Activated CD4-positive, alpha-beta T cell treated with anti-CD3 and anti-CD28 coated beads, Interleukin-2, amount 50 U/mL, for 1 hour (primary cell): ENCODE measurements around the gene GJE1.
"Not testable (repeated sequence)": the region's sequence is repeated elsewhere in the genome, so short reads cannot be mapped to it uniquely, and the experiment has no call there.

Experiments
- DNase-seq: peaks from one replicate; pipeline ENCODE4 v3.0.0-alpha.2; 2020

Gene GJE1, protein sequence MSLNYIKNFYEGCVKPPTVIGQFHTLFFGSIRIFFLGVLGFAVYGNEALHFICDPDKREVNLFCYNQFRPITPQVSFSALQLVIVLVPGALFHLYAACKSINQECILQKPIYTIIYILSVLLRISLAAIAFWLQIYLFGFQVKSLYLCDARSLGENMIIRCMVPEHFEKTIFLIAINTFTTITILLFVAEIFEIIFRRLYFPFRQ

DNA sequence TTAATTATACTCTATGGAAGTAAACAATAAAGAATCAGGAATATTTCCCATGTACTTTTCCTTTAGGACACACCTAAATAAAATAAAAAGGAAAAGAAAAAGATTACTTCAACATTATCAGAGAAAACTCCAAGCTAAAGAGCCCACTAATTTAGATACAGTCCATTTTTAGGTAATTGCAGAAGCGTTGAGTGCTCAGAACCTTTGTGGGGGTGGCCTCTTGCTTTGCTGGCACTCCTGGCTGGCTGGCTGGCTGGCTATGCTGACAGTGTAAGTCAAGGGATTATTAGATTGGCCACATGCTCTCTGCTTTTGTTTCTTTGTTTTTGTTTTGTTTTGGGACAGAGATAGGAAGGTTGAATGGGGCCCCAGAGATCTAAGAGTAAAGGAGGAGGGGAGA is at the start of gene GJE1:
Gene GJE1, plus strand, starts transcription at position 301 of the 400 bp plus-strand sequence. CDS start 234 bp downstream, outside the sequence.
- no peak for DNase-seq

DNA sequence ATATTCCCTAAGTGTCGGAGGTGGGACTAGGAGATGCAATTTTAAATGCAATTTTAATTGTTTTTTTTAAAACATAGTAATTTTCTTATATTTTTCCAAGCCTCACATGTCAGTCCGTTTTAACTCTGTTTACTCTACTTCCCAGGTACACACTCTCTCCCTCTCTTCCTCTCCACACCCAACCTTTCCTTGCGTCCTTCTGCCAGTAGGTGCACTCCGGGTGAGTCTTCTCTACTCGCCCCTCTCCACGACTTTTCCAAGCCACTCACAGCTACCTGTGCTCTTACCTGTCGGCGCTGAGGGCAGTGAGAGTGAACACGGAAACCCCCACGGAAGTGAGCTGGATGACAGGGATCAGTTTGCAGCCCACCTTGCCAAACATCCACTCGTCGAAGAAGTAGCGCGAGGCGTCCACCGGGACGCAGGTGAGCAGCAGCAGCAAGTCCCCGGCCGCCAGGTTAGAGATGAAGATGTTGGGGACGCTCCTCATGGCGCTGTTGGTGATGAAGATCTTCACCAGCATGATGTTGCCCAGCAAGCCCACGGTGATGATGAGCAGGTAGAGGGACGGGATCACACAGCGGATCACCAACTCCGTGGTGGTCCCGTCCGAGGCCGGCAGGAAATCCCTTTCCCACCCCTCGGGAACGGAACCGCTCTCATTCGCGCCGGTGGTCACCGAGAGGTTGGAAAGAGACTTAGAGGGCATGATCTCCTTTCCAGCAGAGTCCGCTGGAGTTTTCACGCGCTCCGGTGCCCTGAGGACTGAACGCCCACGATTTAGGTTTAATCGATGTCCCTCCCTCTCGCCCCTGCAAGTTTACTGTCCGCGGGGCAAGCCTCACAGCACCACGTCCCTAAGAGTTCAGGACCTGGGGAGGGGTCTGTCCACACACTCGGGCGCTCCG is 44.5 kb upstream of the GJE1 start:
- DNase-seq = no peak

DNA sequence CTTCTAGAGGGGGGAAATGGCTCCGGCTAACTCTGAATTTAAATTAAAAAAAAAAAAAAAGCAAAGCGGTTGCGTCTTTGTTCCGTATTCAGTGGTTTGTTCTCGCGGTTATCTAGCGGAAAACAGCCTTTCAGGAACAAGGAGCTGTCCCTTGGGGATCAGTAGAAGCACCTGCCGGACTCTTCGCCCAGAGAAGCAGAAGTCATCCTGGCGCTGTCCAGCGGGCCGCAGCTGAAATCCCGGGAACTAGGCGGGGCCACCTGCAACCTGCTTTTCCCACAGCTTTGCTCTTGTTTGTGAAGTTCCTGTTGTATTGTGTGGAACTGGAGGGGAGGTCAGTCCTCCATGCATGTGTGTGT is 43.9 kb upstream of the GJE1 start:
- no peak for DNase-seq

DNA sequence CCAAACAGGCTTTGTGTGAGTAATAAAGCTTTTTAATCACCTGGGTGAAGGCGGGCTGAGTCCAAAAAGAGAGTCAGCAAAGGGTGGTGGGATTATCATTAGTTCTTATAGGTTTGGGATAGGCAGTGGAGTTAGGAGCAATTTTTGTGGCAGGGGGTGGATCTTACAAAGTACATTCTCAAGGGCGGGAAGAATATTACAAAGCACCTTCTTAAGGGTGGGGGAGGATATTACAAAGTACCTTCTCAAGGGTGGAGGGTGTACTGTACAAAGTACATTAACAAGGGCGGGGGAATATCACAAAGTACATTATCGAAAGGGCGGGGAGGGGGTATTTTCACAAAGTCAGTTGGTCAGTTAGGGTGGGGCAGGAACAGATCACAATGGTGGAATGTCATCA is 27.9 kb upstream of the GJE1 start:
- not testable (repeated sequence) for DNase-seq

DNA sequence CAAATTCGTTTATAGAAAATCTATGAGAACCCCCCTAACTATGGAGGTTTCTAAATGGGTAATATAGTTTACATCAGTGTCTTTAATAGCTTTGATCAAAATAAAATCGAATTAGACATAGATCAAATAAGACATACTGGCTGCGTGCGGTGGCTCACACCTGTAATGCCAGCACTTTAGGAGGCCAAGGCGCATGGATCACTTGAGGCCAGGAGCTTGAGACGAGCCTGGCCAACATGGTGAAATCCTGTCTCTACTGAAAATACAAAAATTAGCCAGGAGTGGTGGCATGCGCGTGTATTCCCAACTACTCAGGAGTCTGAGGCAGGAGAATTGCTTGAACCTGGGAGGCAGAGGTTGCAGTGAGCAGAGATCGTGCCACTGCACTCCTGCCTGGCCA is 21.9 kb upstream of the GJE1 start:
- DNase-seq = not testable (repeated sequence)

DNA sequence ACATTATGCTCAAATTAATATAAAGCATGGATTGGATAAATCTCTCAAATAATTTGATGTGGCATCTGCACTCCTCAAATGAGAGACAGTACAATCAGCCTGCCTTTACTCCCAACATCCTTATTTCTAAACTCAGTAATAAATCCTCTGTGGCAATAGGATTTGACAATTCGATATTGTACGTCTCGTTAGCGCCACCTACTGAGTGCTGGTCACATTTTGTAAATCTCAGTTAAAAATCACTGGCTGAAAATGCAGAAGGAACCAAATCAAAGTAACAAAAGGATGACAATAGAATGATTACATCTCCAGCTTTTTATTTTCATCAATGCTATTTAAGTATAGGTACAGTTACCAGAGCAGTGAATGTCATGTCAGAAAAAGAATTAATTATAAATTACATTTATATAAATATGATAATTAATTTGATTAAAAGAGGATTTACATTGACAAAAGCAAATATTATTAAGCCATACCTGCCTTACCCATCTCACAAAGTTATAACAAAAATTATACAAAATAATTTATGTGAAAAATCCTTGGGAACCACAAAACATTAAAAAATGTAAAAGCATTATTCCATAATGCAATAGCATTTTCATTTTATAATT is 20.2 kb upstream of the GJE1 start:
- DNase-seq = peak; percentile 66

DNA sequence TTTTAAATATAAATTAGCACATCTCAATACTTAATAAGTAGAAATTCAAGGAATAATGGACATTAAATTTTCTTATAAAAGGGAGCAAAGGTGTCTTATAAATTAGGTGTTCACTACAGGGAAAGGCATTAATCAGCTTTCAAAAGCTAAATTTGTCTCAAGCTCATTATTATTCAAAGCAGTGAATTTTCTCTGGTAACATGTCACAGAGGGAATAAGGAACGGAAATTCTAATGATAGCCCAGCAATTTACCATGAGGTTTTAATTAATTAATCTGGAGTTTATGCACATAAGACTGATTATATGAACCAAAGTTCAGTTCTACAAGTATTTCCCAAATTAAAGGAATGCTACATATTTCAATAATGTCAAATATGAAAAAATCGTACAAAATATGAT is 15.4 kb upstream of the GJE1 start:
- no peak for DNase-seq

DNA sequence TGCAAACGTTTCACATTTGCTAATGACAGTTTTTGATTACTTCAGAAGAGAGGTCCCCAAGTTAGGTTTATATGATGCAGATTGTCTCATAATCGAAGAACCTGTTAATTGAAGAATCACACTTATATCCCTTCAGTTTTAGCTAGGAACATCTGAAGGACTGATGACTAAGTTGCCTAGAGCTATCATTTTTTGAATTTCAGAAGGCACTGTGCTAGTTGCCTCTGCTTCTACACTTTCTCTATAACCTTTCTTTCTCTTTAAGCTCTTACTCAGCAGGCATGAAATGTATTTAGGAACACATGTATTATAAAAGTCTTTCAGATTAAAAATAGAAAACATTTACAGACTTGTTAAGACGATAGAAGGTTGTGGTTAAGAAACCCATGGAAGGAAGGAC is 14.4 kb upstream of the GJE1 start:
- no peak for DNase-seq

DNA sequence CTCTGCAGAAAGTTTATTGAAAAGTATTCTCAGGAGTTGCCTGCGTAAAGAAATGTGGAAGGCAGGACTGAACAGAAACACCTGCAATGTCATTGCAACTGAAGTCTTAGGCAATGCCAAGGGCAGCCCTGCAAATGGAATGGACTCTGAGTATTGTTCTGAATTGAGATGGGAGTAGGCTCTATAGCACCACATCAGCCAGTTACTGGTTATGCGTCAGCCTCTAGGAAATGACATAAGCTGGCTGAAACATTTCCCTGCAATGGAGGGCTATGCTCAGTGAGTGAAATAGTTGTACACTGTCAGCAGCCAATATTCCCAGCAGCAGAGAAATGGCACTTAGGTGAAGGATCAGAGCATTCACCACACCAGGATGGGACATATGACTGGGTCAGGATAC is 13.8 kb upstream of the GJE1 start:
- no peak for DNase-seq

DNA sequence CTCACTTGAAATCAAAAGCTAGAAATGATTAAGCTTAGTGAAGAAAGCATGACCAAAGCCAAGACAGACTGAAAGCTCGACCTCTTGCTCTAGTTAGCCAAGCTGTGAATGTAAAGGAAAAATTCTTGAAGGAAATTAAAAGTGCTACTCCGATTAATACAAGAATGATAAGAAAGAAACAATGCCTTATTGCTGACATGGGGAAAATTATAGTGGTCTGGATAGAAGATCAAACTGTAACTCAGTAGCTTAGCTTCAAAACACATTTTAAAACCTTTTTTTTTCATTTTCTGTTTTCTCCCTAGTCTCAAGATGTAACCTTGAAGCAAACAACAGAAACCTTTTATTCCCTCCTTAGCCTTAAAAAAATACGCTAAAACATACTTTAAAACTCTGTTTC is 11.4 kb upstream of the GJE1 start:
- no peak for DNase-seq

DNA sequence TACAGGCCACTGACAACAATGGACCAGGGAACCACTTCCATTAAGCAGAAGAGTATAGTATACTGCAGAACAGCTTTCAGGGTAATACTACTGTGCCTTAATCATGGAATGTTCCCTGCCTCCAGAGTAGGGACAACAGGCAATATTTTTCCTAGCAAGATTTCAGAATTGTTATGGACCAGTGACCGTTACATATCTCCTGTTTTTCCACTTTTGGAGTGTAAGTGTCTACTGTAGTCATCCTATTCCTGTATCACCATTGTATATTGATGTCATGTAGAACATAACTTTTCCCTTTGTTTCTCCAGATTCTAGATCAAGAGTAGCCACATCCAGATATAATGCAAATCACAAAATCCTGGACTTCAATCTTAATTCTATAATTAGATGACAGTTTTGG is 1.9 kb upstream of the GJE1 start:
- DNase-seq = no peak

DNA sequence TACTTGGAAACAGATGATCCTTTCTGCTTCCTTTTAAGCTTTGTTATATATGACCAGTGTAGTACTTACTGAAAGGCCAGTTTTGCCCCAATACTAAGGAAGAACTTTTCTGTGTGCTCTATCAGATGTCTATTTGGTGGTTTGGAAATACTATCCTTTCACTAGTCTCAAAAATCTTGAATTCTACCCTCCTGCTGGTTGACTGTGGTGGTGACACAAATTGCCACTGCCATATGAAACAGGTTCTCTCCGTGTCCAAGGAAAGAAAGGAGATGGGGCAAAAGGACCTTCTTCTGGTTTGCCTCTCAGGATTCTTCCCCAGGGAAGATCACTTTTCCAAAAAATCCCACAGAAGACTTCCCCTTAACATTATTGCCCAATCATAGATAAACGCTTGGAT is 6.2 kb downstream of the GJE1 start:
- DNase-seq = no peak

DNA sequence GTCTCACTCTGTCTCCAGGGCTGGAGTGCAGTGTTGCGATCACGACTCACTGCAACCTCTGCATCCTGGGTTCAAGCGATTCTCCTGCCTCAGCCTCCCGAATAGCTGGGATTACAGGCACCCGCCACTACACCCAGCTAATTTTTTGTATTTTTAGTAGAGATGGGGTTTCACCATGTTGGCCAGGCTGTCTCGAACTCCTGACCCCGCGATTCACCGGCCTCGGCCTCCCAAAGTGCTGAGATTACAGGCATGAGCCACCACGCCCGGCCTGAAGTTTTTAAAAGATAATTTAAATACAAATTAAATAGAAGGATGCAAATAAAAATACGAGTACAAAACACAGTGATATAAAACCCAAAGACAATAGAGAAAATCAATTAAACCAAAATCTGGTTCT is 8.8 kb downstream of the GJE1 start:
- DNase-seq = not testable (repeated sequence)

DNA sequence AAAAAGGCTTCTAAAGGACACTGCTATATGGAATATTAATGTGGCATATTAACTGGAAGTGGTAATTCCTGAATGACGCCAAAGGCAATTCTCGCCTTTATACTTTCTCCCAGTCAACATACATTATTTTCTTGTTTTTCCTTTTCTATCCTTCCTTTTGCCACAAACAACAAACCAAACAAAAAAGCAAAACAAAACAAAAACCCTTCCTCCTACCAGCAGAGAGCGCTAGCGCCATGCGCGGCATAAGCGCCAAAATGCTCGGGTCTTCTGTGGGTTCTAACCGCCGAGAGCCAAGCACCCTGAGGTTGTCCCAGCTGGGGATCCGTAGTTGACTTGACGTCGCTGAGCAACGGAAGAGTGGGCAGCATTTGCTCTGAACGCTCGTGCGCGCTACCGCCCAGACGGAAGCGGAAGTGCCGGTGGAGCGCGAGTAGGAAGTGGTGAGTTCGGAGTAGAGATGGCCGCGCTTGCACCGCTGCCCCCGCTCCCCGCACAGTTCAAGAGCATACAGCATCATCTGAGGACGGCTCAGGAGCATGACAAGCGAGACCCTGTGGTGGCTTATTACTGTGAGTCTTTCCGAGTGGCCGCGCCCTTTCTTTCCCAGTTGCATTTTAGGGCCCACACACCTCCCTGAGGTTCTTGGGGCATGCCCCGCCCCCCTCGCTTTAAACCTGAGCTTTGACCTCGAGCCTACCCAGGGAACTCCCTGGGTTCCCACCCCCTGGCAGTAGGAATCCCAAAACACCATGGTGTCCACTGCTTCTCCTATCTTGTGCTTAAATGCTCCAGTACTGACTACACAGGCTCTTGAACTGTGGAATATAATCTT is 14.3 kb downstream of the GJE1 start, which contains the start of the genes NMBR and VTA1:
Gene NMBR, minus strand, starts transcription at position 295 of the 835 bp plus-strand sequence. CDS start 58,464 bp downstream, outside the sequence.
Gene VTA1, plus strand, starts transcription at position 436 of the 835 bp plus-strand sequence. Its CDS starts 25 bp downstream, at position 461.
- peak; percentile 92 for DNase-seq

DNA sequence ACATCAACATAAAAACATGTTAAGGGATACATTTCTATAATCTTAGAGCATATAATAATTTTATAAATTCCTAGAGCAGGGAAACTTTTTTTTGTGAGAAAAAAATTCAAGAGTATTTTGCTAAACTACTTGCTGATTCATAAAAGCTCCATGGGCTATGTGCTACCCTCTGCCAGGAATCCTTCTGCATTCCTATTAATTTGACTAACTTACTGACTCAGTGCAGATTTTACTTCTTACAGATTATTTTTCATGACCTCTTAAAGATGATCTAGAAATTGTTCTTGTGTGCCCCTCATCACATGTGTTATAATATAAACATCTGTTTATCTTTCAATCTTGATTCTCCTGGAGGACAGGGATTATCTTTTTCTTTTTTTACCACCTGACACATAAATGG is 20.0 kb downstream of the GJE1 start:
- DNase-seq = no peak

DNA sequence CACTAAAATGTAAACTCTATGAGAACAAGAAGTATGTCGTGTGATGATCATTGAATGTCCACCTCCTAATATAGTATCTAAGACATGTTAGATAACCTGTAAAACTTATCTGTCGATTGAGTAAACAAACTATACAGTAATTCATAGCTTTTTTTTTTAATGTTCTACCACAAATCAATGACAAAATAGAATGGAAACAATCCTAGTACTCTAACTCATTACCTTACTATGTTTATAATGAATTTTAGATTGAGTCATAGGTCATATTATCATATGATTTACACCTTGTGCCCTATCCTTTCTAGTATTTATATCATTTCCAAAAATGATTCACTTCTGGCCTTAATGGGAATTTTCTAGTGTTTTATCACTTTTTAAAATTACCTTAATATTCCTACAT is 20.5 kb downstream of the GJE1 start:
- no peak for DNase-seq

DNA sequence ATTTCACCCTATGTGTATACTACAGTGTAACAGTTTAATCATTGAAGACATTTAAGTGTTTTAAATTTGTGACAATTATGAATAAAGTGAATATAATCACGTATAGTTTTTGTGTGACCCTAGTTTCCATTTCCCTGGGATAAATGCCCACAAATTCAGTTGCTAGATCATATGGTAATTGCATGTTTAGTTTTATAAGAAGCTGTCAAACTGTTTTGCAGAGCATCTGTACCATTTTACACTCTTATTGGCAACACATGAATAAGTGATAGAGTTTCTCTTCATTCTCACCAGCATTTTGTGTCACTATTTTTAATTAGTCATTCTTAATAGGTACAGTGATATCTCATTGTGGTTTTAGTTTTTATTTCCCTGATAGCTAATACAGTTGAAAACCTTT is 21.6 kb downstream of the GJE1 start:
- DNase-seq = no peak

DNA sequence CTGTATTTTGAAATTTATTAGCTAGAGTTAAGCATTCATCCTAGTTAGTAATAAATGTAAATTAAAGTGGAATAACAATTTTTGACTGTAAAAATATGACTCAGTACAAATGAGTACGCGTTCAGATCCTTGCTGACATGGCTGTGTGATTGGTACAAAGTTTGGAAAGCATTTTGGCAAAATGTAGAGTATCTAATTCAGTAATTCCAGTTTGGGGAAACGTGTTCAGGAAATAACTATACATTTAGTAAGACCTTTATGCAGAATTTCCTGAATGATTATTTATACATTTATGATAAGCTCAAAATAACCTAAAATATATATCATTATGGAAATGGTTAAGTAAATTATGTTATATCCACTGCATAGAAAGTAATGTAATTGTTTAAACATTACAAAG is 22.4 kb downstream of the GJE1 start:
- DNase-seq = no peak

DNA sequence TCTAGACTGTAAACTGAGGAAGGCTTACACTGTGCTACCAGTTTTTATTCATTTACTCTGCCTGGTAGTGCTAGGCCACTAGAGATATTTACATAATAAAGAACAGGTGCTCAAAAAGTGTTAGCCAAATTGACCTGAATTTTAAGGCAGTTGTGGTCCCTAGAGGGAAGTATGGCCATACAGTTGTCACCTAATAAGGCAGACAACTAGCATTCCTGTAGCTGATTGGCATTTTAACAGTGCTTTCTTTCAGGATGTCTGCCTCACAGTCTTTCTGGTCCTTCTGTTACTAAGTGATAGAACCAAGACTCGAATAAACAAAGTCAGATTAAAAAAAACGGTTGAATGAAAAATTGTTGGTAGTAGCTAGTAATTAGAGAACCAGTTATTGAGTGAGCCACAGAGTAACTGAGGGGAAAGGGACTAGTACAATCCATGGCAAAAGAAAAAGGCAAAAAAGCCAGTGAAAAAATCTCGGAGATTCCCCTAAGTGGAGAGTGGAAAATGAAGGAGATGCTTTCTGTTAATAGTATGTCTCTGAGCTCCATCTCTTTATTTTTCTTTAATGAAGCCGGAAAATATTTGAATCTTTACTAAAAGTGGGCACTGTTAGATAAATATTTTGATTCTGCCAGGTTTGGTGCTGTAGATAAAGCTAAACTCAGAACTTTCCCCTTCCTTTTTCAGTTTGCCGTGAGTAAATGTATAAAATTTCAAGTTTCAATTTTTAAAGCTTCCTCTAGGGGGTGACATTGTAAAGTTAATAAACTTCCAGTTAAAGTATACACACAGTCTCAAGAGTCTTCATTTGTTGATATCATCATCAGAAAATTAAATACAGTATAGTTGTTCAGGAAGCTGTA is 23.4 kb downstream of the GJE1 start:
- no peak for DNase-seq

DNA sequence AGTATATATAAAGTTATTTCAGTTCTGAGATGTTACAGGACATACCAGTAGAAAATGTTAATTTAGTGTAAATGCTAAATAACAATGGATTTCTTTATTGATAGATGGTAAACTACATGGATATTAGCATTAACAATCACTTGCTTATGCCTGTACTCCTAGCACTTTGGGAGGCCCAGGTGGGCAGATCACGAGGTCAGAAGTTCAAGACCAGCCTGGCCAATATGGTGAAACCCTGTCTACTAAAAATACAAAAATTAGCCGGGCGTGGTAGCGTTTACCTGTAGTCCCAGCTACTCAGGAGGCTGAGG is 24.0 kb downstream of the GJE1 start:
- not testable (repeated sequence) for DNase-seq

DNA sequence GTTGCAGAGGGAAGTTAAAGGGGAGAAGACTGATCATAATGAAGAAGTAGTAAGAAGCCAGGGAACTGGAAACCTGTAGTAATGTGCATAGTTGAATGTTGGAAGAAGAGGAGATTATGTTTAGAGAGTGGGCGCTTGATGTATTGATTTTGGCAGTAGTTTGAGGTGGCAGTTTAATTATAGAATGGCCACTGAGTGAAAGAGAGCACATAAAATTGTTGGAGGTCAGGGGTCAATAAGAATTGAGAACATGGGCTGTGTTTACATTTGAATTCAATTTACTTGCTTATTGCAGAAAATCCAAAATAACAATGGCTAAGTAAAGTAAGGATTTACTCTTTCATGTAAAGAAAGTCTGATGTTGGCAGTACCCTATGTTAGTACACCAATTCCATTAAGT is 30.1 kb downstream of the GJE1 start:
- DNase-seq = no peak

DNA sequence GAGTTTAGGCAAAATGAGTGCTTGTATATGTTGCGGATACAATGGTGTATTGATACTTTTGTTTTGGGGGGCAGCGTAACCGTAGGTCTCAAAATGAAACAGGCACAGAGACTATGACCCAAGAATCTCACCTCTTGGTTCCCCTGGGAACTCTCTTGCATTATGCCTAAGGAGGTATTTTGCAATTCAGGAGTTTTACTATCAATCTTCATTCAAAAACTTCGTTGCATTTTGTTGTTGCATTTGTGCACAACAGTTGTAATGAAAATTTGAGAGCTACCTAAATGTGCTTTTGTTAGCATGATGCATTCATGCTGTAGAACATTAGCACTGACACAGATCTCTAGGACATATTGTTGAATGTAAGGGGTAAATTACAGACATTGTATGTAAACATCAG is 32.5 kb downstream of the GJE1 start:
- no peak for DNase-seq
